ENCODE measurements around the gene CYP46A1.

The CYP46A1 gene

GRCh38 chr14:99696929-99697328 is 12.8 kb downstream of the CYP46A1 start:
- no peak overlapping the region for H3K4me3 ChIP-seq (ENCODE audit: low read depth, low read length)
- TF ChIP-seq CTCF (IDR thresholded peaks at IDR 0.05; ENCODE audit: insufficient read depth, low read depth, low read length, missing control alignments): no peak
- no peak for DNase-seq (ENCODE audit: low read depth)

GRCh38 chr14:99698236-99698635 is 14.1 kb downstream of the CYP46A1 start:
- TF ChIP-seq CTCF (IDR thresholded peaks at IDR 0.05; ENCODE audit: insufficient read depth, low read depth, low read length, missing control alignments): no peak
- no peak for DNase-seq (ENCODE audit: low read depth)
- H3K4me3 ChIP-seq (ENCODE audit: low read depth, low read length): no peak overlapping the region

GRCh38 chr14:99698642-99699041 is 14.5 kb downstream of the CYP46A1 start:
- DNase-seq (ENCODE audit: low read depth): no peak
- TF ChIP-seq CTCF (IDR thresholded peaks at IDR 0.05; ENCODE audit: insufficient read depth, low read depth, low read length, missing control alignments): no peak
- H3K4me3 ChIP-seq (ENCODE audit: low read depth, low read length): no peak overlapping the region

- TF ChIP-seq CTCF (IDR thresholded peaks at IDR 0.05; ENCODE audit: insufficient read depth, low read depth, low read length, missing control alignments): no peak
- H3K4me3 ChIP-seq (ENCODE audit: low read depth, low read length): no peak overlapping the region
- no peak for DNase-seq (ENCODE audit: low read depth)
These were observed 15.1 kb downstream of the CYP46A1 start for GRCh38 chr14:99699085-99699760.

GRCh38 chr14:99699861-99700260 is 15.8 kb downstream of the CYP46A1 start:
- no peak overlapping the region for H3K4me3 ChIP-seq (ENCODE audit: low read depth, low read length)
- no peak for DNase-seq (ENCODE audit: low read depth)
- no peak for TF ChIP-seq CTCF (IDR thresholded peaks at IDR 0.05; ENCODE audit: insufficient read depth, low read depth, low read length, missing control alignments)

GRCh38 chr14:99700379-99700778 is 16.3 kb downstream of the CYP46A1 start:
- no peak overlapping the region for H3K4me3 ChIP-seq (ENCODE audit: low read depth, low read length)
- no peak for TF ChIP-seq CTCF (IDR thresholded peaks at IDR 0.05; ENCODE audit: insufficient read depth, low read depth, low read length, missing control alignments)
- DNase-seq (ENCODE audit: low read depth): no peak

- no peak for DNase-seq (ENCODE audit: low read depth)
- H3K4me3 ChIP-seq (ENCODE audit: low read depth, low read length): no peak overlapping the region
- no peak for TF ChIP-seq CTCF (IDR thresholded peaks at IDR 0.05; ENCODE audit: insufficient read depth, low read depth, low read length, missing control alignments)
These were observed 17.2 kb downstream of the CYP46A1 start for GRCh38 chr14:99701260-99701659.
